ENCODE measurements around the gene DHRS2. TPM values are rescaled to one million over a fixed set of nuclear protein-coding genes. Genes with fewer than 3 reads are reported as not detected.
A peak's percentile ranks its signal among the peaks of the same experiment; 100 is the strongest.

DHRS2 gene
- total and polyA plus RNA-seq, 5 donors from 2014 or later: 0.25 TPM; not detected in 4

DNA sequence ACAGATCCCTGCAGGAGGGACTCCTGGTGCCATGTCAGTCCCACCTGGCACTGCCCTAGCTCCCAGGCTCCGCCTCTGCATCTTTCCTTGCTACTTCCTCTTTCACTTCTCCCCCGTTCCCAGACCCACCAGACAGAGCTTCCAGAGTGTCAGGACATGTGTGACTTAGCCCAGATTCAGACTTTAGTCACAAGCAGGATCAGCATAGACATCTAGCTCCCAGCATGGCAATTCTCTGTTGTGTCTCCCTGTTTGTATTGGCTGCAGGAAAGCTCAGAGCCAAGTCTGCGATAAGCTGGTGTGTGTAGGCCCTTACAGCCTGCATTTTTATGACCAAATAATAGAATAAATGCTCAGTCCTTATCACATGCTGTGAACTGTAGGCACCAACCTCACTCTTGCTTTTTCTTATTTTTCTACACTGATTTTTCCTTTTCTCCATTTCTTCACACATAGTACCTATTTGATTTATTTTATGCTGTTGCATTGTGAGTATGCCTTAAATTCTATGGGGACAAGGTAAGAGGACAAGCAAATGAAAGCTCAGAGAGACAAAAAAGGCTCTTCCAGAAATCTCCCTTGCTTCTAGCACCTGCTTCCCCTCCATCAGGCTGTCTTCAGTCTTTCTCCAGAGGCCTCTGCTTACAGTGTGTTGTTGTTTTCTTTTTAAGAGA lies 5.9 kb downstream of the DHRS2 start:
- ATAC-seq (ENCODE audit: low read depth in 2 of 2) (no peak), DNase-seq (no peak)
- Histone ChIP-seq H3K36me3 (ENCODE audit: control insufficient read depth, insufficient read depth, low read length) (no peaks in the 10 kb centered on the region), H3K27ac (ENCODE audit: insufficient read depth, low read length, poor library complexity, severe bottlenecking) (no peak overlapping the region), H3K4me3 (ENCODE audit: low read depth, low read length) (no peak overlapping the region), H3K4me1 (ENCODE audit: control insufficient read depth, insufficient read depth, low read length, poor library complexity, severe bottlenecking) (no peaks in the 10 kb centered on the region), H3K27me3 (ENCODE audit: control insufficient read depth, insufficient read depth, low read length) (no peaks in the 10 kb centered on the region), H3K9me3 (ENCODE audit: control insufficient read depth in 2 of 2, low read length in 2 of 2) (no peaks in the 10 kb centered on the region)
- H3K4me3 Mint-ChIP-seq: no peak overlapping the region
- H3K27me3 Mint-ChIP-seq: peaks cover under 1% of the 10 kb centered on the region
- no peaks in the 10 kb centered on the region for H3K36me3 Mint-ChIP-seq
- H3K27ac Mint-ChIP-seq: no peak overlapping the region
- no peaks in the 10 kb centered on the region for H3K9me3 Mint-ChIP-seq
- H3K4me1 Mint-ChIP-seq: no peaks in the 10 kb centered on the region

GRCh38 chr14:23643533-23644194 lies 7.5 kb downstream of the DHRS2 start:
- Histone ChIP-seq H3K27me3 (ENCODE audit: control insufficient read depth, insufficient read depth, low read length) (no peaks in the 10 kb centered on the region), H3K9me3 (ENCODE audit: control insufficient read depth in 2 of 2, low read length in 2 of 2) (no peaks in the 10 kb centered on the region), H3K36me3 (ENCODE audit: control insufficient read depth, insufficient read depth, low read length) (no peaks in the 10 kb centered on the region), H3K27ac (ENCODE audit: insufficient read depth, low read length, poor library complexity, severe bottlenecking) (no peak overlapping the region), H3K4me1 (ENCODE audit: control insufficient read depth, insufficient read depth, low read length, poor library complexity, severe bottlenecking) (no peaks in the 10 kb centered on the region), H3K4me3 (ENCODE audit: low read depth, low read length) (no peak overlapping the region)
- Mint-ChIP-seq H3K9me3 (no peaks in the 10 kb centered on the region), H3K27ac (no peak overlapping the region), H3K4me1 (no peaks in the 10 kb centered on the region), H3K4me3 (no peak overlapping the region), H3K36me3 (no peaks in the 10 kb centered on the region), H3K27me3 (peaks cover 9% of the 10 kb centered on the region)
- no peak for DNase-seq
- ATAC-seq (ENCODE audit: low read depth in 2 of 2): no peak

DNA sequence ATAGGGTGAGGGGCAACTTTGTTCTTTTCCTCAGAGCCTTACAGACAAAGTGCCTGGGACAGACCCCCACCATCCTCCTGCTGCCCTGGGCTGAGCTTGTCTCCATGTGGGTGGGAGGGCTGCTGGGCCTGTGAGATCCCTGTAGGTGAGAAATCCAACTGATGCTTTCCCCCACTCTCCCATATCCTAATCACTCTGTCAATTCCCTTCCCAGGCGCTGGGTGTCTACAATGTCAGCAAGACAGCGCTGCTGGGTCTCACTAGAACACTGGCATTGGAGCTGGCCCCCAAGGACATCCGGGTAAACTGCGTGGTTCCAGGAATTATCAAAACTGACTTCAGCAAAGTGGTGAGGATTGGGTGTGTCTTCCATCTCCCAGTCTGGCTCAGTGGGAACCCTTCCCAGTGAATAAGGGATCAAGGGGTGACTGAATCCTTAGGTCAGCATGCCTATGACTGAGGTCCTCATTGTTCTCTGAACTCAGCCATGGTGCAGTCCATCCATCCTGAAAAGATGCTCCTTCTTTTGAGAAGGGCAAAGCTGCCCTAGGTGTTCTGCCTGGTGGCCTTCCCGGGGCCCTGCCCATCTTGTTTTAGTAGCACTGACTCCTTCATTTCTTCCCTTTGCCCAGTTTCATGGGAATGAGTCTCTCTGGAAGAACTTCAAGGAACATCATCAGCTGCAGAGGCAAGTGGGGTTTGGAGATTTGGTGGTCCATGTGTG lies 8.2 kb downstream of the DHRS2 start:
- no peak for ATAC-seq (ENCODE audit: low read depth in 2 of 2)
- Histone ChIP-seq H3K4me1 (ENCODE audit: control insufficient read depth, insufficient read depth, low read length, poor library complexity, severe bottlenecking) (no peaks in the 10 kb centered on the region), H3K27ac (ENCODE audit: insufficient read depth, low read length, poor library complexity, severe bottlenecking) (no peak overlapping the region), H3K4me3 (ENCODE audit: low read depth, low read length) (no peak overlapping the region), H3K9me3 (ENCODE audit: control insufficient read depth in 2 of 2, low read length in 2 of 2) (no peaks in the 10 kb centered on the region), H3K36me3 (ENCODE audit: control insufficient read depth, insufficient read depth, low read length) (no peaks in the 10 kb centered on the region), H3K27me3 (ENCODE audit: control insufficient read depth, insufficient read depth, low read length) (no peaks in the 10 kb centered on the region)
- Mint-ChIP-seq H3K27me3 (peaks cover 12% of the 10 kb centered on the region), H3K4me3 (no peak overlapping the region), H3K9me3 (no peaks in the 10 kb centered on the region), H3K36me3 (no peaks in the 10 kb centered on the region), H3K4me1 (no peaks in the 10 kb centered on the region), H3K27ac (no peak overlapping the region)
- no peak for DNase-seq

DNA sequence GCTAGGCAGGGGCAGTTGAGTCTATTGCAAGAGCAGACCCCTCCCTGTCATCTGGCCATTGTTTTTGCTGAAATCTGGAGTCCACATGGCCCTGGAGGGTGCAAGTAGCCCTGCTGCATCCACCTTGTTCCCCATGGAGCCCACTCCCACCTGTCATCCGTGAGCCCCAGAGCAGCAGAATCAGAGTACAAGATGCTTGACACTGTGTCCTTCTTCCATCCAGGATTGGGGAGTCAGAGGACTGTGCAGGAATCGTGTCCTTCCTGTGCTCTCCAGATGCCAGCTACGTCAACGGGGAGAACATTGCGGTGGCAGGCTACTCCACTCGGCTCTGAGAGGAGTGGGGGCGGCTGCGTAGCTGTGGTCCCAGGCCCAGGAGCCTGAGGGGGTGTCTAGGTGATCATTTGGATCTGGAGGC lies 8.8 kb downstream of the DHRS2 start:
- H3K4me3 Mint-ChIP-seq: no peak overlapping the region
- DNase-seq: no peak
- no peak for ATAC-seq (ENCODE audit: low read depth in 2 of 2)
- H3K27ac Mint-ChIP-seq: no peak overlapping the region
- Histone ChIP-seq H3K27me3 (ENCODE audit: control insufficient read depth, insufficient read depth, low read length) (no peaks in the 10 kb centered on the region), H3K9me3 (ENCODE audit: control insufficient read depth in 2 of 2, low read length in 2 of 2) (no peaks in the 10 kb centered on the region), H3K4me3 (ENCODE audit: low read depth, low read length) (no peak overlapping the region), H3K4me1 (ENCODE audit: control insufficient read depth, insufficient read depth, low read length, poor library complexity, severe bottlenecking) (no peaks in the 10 kb centered on the region), H3K27ac (ENCODE audit: insufficient read depth, low read length, poor library complexity, severe bottlenecking) (no peak overlapping the region), H3K36me3 (ENCODE audit: control insufficient read depth, insufficient read depth, low read length) (no peaks in the 10 kb centered on the region)
- no peaks in the 10 kb centered on the region for H3K36me3 Mint-ChIP-seq
- no peaks in the 10 kb centered on the region for H3K9me3 Mint-ChIP-seq
- H3K4me1 Mint-ChIP-seq: no peaks in the 10 kb centered on the region
- peaks cover 12% of the 10 kb centered on the region for H3K27me3 Mint-ChIP-seq

- H3K4me3 Mint-ChIP-seq: no peak overlapping the region
- H3K4me1 Mint-ChIP-seq: no peaks in the 10 kb centered on the region
- Histone ChIP-seq H3K4me3 (ENCODE audit: low read depth, low read length) (no peak overlapping the region), H3K27me3 (ENCODE audit: control insufficient read depth, insufficient read depth, low read length) (no peaks in the 10 kb centered on the region), H3K9me3 (ENCODE audit: control insufficient read depth in 2 of 2, low read length in 2 of 2) (no peaks in the 10 kb centered on the region), H3K4me1 (ENCODE audit: control insufficient read depth, insufficient read depth, low read length, poor library complexity, severe bottlenecking) (no peaks in the 10 kb centered on the region), H3K27ac (ENCODE audit: insufficient read depth, low read length, poor library complexity, severe bottlenecking) (no peak overlapping the region), H3K36me3 (ENCODE audit: control insufficient read depth, insufficient read depth, low read length) (no peaks in the 10 kb centered on the region)
- ATAC-seq (ENCODE audit: low read depth in 2 of 2): no peak
- H3K9me3 Mint-ChIP-seq: peaks cover 0 to 2% (median 0%) of the 10 kb centered on the region in 7 donors
- no peak for DNase-seq
- H3K27ac Mint-ChIP-seq: no peak overlapping the region
- H3K36me3 Mint-ChIP-seq: no peaks in the 10 kb centered on the region
- peaks cover 12% of the 10 kb centered on the region for H3K27me3 Mint-ChIP-seq
Measured at GRCh38 chr14:23645504-23645811, 9.3 kb downstream of the DHRS2 start.

- Mint-ChIP-seq H3K27me3 (peaks cover 12% of the 10 kb centered on the region), H3K9me3 (peaks cover 0 to 2% (median 0%) of the 10 kb centered on the region in 7 donors), H3K4me1 (no peaks in the 10 kb centered on the region), H3K27ac (no peak overlapping the region), H3K36me3 (no peaks in the 10 kb centered on the region), H3K4me3 (no peak overlapping the region)
- Histone ChIP-seq H3K27me3 (ENCODE audit: control insufficient read depth, insufficient read depth, low read length) (no peaks in the 10 kb centered on the region), H3K4me3 (ENCODE audit: low read depth, low read length) (no peak overlapping the region), H3K4me1 (ENCODE audit: control insufficient read depth, insufficient read depth, low read length, poor library complexity, severe bottlenecking) (no peaks in the 10 kb centered on the region), H3K36me3 (ENCODE audit: control insufficient read depth, insufficient read depth, low read length) (no peaks in the 10 kb centered on the region), H3K27ac (ENCODE audit: insufficient read depth, low read length, poor library complexity, severe bottlenecking) (no peak overlapping the region), H3K9me3 (ENCODE audit: control insufficient read depth in 2 of 2, low read length in 2 of 2) (no peaks in the 10 kb centered on the region)
- peak in 1 of 3 donors; percentile 48 for DNase-seq
- no peak for ATAC-seq (ENCODE audit: low read depth in 2 of 2)
Measured at GRCh38 chr14:23645812-23646647, 9.9 kb downstream of the DHRS2 start.

DNA sequence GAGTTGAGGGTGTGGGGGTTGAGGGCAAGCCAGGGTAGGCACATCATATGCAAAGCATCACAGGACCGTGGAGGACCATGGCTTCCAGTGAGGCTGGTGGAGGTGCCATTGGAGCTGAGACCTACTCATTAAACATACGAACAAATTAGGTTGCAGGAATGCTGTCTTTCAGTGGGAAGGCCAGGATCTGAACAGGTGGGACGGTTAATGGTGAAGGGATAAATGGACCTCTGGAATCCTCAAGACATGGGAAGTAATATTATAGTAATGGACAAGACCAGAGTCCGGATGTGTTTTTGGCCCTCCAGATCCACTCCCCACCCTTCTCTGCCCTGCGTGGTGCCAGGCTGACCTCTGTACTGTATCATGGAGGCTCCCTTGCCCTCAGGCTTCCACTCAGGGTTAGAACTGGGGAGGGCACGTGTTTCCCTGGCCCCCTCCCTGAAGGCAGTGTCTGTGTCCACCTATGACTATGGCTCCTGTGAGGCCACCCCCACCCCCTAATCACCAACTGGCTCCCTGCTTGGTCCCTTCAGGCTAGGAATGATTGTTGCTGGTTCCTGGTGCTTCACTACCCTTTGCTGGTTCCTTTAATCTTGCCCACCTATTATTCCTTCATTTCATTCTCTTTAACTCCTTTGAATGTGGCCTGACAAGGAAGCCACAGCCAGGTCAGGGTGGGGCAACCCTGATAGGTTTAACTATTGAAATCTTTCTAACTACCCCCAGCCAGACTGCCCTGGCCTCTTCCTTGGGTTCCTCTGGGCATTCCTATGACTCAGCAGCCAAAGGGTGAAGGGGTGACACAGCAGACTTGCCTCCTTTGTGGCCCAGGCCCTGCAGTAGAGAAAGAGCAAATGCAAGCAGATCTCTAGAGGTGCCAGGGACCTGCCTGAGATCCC lies 10.7 kb downstream of the DHRS2 start:
- no peak overlapping the region for H3K27ac ChIP-seq (ENCODE audit: insufficient read depth, low read length, poor library complexity, severe bottlenecking)
- Mint-ChIP-seq H3K27me3 (peaks cover 12% of the 10 kb centered on the region), H3K27ac (peak overlapping the region in 1 of 3 donors; percentile 51), H3K4me3 (no peak overlapping the region), H3K4me1 (no peaks in the 10 kb centered on the region), H3K36me3 (no peaks in the 10 kb centered on the region), H3K9me3 (peaks cover 0 to 2% (median 0%) of the 10 kb centered on the region in 7 donors)
- H3K27me3 ChIP-seq (ENCODE audit: control insufficient read depth, insufficient read depth, low read length): no peaks in the 10 kb centered on the region
- DNase-seq (peak in 1 of 3 donors; percentile 8), ATAC-seq (ENCODE audit: low read depth in 2 of 2) (no peak)
- H3K36me3 ChIP-seq (ENCODE audit: control insufficient read depth, insufficient read depth, low read length): no peaks in the 10 kb centered on the region
- no peaks in the 10 kb centered on the region for H3K4me1 ChIP-seq (ENCODE audit: control insufficient read depth, insufficient read depth, low read length, poor library complexity, severe bottlenecking)
- H3K9me3 ChIP-seq (ENCODE audit: control insufficient read depth in 2 of 2, low read length in 2 of 2): no peaks in the 10 kb centered on the region
- no peak overlapping the region for H3K4me3 ChIP-seq (ENCODE audit: low read depth, low read length)
